Stimulated activated CD4-positive, alpha-beta T cell treated with anti-CD3 and anti-CD28 coated beads, Interleukin-1b, Interleukin-23, amount 100 ng/mL, for 4 hours (primary cell): ENCODE results near the gene UBE3A.

ENCODE experiments used
- DNase-seq, 2 donors: peaks; one replicate each; pipeline ENCODE4 v3.0.0-alpha.2; 2020; ENCODE audit warnings: low read depth in 2 of 2

UBE3A gene

GRCh38 chr15:25403771-25404170, 35.1 kb downstream of the UBE3A start:
- DNase-seq = no peak

DNA sequence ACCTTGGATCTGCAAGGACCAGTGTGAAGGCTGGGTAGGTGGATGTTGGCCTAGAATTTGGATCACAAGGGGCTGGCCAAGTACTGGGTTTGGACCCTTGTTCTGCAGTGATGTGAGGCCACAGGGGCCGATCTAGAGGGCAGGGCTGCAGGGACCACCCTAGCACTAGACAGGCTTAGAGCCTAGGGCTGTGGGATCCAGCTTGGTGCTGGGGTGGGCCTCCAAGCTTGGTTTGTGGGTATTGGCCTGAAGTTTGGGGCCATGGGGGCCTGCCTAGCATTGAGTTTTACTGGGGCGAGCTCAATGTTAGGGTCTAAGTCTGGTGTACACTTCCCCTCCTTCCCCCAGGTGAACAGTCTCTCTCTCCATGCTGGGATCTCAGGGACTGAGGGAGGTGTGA, 36.5 kb downstream of the UBE3A start:
- no peak for DNase-seq

GRCh38 chr15:25401501-25401900, 37.3 kb downstream of the UBE3A start:
- no peak for DNase-seq

- DNase-seq = no peak
Observed at GRCh38 chr15:25397100-25397499, 41.7 kb downstream of the UBE3A start.

- no peak for DNase-seq
Observed at GRCh38 chr15:25394898-25395297, 43.9 kb downstream of the UBE3A start.

- DNase-seq = no peak
Observed at GRCh38 chr15:25392806-25393205, 46.0 kb downstream of the UBE3A start.

DNA sequence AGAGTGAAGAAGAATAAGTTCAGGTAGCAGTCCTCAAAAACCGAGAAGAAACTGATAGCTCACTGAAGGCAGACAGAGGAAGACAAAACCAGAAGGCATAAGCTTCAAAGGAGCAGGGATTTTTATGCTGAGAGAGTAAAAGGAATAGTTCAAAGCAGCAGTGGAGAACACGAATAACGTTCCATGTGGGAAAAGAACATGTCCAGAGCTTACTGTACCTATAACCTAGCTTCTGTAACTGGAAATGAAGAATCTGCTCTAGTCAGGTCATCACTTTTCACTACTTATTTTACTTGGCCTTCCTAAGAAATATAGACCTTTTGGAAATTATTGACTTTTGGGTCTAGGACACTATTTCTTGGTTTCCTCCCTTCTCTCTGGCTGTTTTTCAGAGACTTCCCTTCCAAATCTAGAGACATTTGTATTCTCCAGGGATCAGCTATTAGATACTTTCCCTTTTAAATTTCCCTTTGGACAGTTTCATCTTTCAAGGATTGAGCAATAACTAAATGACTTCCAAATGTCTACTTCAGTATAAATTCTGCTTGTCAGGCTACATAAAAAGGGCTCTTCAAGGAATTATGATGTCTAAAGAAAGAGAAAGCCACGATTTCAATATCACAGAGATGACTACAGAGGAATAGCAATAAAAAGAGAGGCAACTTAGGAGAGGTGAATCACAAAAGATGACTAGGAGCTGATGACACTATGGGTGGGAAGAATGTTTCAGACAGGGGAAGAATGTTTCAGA, 46.7 kb downstream of the UBE3A start:
- no peak for DNase-seq

DNA sequence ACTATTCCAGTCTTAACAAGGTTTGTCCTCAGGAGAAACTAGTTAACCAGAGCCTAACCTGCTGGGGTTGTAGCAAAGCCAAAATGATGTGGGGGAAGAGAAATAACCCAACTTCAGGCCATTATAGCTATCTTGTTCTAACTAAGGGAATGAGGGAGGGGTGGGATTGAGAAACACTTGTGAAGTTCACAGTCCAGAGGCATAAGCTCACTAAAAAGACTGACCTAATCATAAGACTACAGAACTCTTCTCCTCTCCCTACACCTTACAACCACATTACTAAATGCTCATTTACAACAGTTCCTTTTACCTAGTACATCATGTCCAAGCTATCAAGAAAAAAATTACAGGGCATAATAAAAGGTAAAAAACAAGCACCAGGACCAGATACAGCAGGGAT, 52.8 kb downstream of the UBE3A start:
- DNase-seq = no peak

DNA sequence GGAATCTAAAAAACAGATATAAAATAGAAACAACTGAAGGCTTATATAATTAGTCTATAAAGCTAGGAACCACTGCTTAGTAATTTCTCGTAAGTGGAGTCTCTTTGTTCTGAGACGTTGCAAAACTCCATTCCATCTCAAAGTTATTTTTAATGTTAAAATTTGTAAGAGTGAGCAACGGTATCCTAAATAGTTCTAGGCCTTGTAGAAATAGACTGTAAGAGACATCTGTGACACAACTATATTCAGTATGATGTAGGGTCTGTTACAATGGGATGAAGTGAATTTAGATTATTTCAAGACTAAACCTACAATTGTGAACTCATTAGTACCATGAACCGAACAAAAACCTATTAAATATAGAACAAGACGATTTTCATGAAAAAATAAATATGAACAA, 57.2 kb downstream of the UBE3A start:
- no peak for DNase-seq

- no peak for DNase-seq
Observed at GRCh38 chr15:25378501-25378901, 60.3 kb downstream of the UBE3A start.

GRCh38 chr15:25375557-25375956, 63.3 kb downstream of the UBE3A start:
- DNase-seq = no peak

- DNase-seq = no peak
Observed at GRCh38 chr15:25374143-25374542, 64.7 kb downstream of the UBE3A start.

GRCh38 chr15:25372298-25372697, 66.5 kb downstream of the UBE3A start:
- DNase-seq = no peak

- no peak for DNase-seq
Observed at GRCh38 chr15:25368850-25369249, 70.0 kb downstream of the UBE3A start.

- no peak for DNase-seq
Observed at GRCh38 chr15:25366058-25366457, 72.8 kb downstream of the UBE3A start.

GRCh38 chr15:25362545-25362944, 76.3 kb downstream of the UBE3A start:
- no peak for DNase-seq

GRCh38 chr15:25347707-25348106, 91.1 kb downstream of the UBE3A start:
- no peak for DNase-seq

- DNase-seq = no peak
Observed at GRCh38 chr15:25346371-25346770, 92.5 kb downstream of the UBE3A start.

DNA sequence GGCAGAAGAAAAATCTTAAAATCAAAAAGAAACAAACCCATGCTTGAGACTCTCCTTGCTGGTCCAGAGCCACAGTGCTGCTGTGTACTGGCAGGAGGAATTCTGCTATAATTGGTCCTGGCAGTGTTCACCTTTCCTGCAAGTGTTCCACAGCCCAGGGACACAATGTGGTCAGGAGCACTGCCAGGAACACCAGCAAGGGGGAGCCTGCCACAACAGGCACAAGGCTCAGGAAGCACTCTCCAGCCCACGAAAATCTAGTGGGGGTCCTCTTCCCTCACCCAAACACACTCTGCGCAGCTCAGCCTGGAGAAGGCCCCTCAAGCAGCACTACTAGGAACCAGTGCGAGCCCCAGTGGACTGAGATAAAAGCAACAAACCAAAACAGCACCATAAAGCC, 92.9 kb downstream of the UBE3A start:
- no peak for DNase-seq

DNA sequence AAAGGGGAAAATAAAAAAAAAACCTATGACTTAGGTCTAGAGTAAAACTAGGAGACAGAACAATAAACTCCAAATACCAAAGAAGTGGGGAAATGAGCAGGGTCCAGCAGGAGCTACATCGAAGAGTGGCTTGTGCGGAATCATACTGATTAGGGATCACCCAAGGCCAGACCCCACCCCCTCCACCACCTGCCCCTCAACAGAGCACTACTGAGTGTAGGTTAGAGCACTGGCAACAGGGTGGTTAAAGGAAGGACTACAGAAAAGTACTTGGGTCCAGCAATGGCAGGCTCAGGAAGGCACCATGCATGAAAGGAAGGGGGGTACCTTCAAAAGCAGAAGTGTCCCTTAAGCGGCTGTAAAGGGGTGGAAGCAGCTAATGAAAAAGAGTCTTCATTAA, 96.2 kb downstream of the UBE3A start:
- no peak for DNase-seq

GRCh38 chr15:25339431-25339830, 99.4 kb downstream of the UBE3A start:
- no peak for DNase-seq

DNA sequence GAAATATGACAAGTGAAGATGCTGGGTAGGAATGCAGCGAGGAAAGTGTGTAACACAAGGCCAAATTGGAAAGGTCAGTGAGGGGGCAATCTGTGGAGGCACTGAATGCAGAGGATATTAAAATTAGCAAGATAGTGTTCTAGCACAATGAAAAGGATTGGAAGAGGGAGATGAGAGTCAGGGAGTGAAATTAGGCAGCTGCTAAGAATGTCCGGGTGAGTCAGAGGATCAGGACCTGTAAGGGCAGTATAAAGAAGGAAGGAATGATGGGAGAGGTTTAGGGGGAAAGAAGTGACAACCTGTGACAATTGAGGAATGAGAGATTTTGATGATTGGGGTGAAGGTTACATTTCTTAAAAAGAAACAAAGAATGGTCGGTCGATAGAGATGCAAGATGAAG, 103.5 kb downstream of the UBE3A start:
- DNase-seq = no peak

GRCh38 chr15:25333049-25333448, 105.8 kb downstream of the UBE3A start:
- no peak for DNase-seq

GRCh38 chr15:25332306-25332705, 106.5 kb downstream of the UBE3A start:
- no peak for DNase-seq
